ENCODE results near the gene HHAT.
A peak's percentile ranks its signal among the peaks of the same experiment; 100 is the strongest.

The HHAT gene

DNA sequence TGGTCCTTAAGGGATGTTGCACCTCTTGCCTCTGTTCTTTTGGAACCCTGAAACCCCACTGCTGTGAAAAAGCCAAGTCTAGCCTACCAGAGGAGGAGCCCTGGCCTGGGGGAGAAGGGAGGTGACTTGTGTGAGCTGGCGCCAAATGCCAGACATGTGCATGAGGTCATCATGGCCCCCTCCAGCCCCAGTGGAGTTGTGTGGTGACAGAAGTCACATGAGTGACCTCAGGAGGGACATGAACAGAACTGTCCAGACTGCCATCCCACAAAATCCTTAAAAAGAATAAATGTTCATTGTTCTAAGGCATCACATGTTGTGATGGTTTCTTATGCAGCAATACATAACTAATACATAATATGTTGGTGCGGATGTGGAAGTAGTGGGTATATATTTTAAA is 10.8 kb downstream of the HHAT start:
- H3K4me2 ChIP-seq (ENCODE audit: low read depth, low read length, poor library complexity, severe bottlenecking): no peak overlapping the region
- TF ChIP-seq EZH2phosphoT487 (IDR thresholded peaks at IDR 0.05; ENCODE audit: borderline replicate concordance): no peak
- TF ChIP-seq, protein P1, sequence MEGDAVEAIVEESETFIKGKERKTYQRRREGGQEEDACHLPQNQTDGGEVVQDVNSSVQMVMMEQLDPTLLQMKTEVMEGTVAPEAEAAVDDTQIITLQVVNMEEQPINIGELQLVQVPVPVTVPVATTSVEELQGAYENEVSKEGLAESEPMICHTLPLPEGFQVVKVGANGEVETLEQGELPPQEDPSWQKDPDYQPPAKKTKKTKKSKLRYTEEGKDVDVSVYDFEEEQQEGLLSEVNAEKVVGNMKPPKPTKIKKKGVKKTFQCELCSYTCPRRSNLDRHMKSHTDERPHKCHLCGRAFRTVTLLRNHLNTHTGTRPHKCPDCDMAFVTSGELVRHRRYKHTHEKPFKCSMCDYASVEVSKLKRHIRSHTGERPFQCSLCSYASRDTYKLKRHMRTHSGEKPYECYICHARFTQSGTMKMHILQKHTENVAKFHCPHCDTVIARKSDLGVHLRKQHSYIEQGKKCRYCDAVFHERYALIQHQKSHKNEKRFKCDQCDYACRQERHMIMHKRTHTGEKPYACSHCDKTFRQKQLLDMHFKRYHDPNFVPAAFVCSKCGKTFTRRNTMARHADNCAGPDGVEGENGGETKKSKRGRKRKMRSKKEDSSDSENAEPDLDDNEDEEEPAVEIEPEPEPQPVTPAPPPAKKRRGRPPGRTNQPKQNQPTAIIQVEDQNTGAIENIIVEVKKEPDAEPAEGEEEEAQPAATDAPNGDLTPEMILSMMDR (conservative IDR thresholded peaks at IDR 0.05; ENCODE audit: low read length): no peak
- H2AFZ ChIP-seq (ENCODE audit: low read length): no peak overlapping the region
- no peaks in the 10 kb centered on the region for H3K79me2 ChIP-seq (ENCODE audit: insufficient read depth, low read length)
- no peaks in the 10 kb centered on the region for H3K27me3 ChIP-seq (ENCODE audit: insufficient read depth, low read length, poor library complexity, severe bottlenecking)
- H3K9me2 ChIP-seq (replicated peaks; ENCODE audit: low read depth, low read length): no peaks in the 10 kb centered on the region
- no peaks in the 10 kb centered on the region for H3K36me3 ChIP-seq (ENCODE audit: insufficient read depth, low read length)
- peaks cover 49% of the 10 kb centered on the region for H3K4me1 ChIP-seq (ENCODE audit: insufficient read depth, low read length, poor library complexity, severe bottlenecking)
- H3K9me3 ChIP-seq (ENCODE audit: insufficient read depth, low read depth, low read length): no peaks in the 10 kb centered on the region
- H3K4me3 ChIP-seq (ENCODE audit: low read length, poor library complexity, severe bottlenecking): no peak overlapping the region
- H4K20me1 ChIP-seq (ENCODE audit: insufficient read depth, low read length, poor library complexity, severe bottlenecking): no peaks in the 10 kb centered on the region
- no peaks in the 10 kb centered on the region for H3F3A ChIP-seq (ENCODE audit: low read depth)
- no peak overlapping the region for H3K9ac ChIP-seq (ENCODE audit: low read depth, low read length, poor library complexity, severe bottlenecking)

DNA sequence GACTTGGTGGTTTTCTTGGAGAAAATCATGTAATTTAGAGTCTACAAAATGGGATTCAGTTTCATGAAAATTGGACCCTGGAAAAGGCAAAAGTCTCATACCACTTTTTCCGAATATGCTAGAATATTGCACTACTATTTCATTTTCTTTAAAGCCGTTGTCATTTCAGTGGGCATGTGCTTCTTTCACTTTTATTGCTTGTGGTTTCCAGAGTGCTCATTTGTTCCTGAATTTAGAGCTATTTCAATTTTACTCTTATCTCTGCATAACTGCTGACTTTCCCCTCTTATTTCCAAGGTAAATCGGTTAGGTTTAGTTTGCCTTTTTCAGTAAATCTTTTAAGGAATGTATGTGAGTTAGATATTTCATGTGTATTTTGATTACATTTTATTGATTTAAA is 11.6 kb downstream of the HHAT start:
- Histone ChIP-seq H3K27me3 (ENCODE audit: insufficient read depth, low read length, poor library complexity, severe bottlenecking) (no peaks in the 10 kb centered on the region), H3K79me2 (ENCODE audit: insufficient read depth, low read length) (no peaks in the 10 kb centered on the region), H3K9me2 (replicated peaks; ENCODE audit: low read depth, low read length) (no peaks in the 10 kb centered on the region), H3K36me3 (ENCODE audit: insufficient read depth, low read length) (no peaks in the 10 kb centered on the region), H3K4me1 (ENCODE audit: insufficient read depth, low read length, poor library complexity, severe bottlenecking) (peaks cover 49% of the 10 kb centered on the region), H3K9me3 (ENCODE audit: insufficient read depth, low read depth, low read length) (no peaks in the 10 kb centered on the region), H3F3A (ENCODE audit: low read depth) (no peaks in the 10 kb centered on the region), H2AFZ (ENCODE audit: low read length) (no peak overlapping the region), H3K4me3 (ENCODE audit: low read length, poor library complexity, severe bottlenecking) (peak overlapping the region; percentile 47), H3K4me2 (ENCODE audit: low read depth, low read length, poor library complexity, severe bottlenecking) (peak overlapping the region; percentile 65), H4K20me1 (ENCODE audit: insufficient read depth, low read length, poor library complexity, severe bottlenecking) (no peaks in the 10 kb centered on the region), H3K9ac (ENCODE audit: low read depth, low read length, poor library complexity, severe bottlenecking) (no peak overlapping the region)
- no peak for TF ChIP-seq EZH2phosphoT487 (IDR thresholded peaks at IDR 0.05; ENCODE audit: borderline replicate concordance)

- Histone ChIP-seq H3K9me2 (replicated peaks; ENCODE audit: low read depth, low read length) (no peaks in the 10 kb centered on the region), H3K4me1 (ENCODE audit: insufficient read depth, low read length, poor library complexity, severe bottlenecking) (peaks cover 49% of the 10 kb centered on the region), H3K27me3 (ENCODE audit: insufficient read depth, low read length, poor library complexity, severe bottlenecking) (no peaks in the 10 kb centered on the region), H3K4me2 (ENCODE audit: low read depth, low read length, poor library complexity, severe bottlenecking) (peak overlapping the region; percentile 65), H4K20me1 (ENCODE audit: insufficient read depth, low read length, poor library complexity, severe bottlenecking) (no peaks in the 10 kb centered on the region), H3K9ac (ENCODE audit: low read depth, low read length, poor library complexity, severe bottlenecking) (no peak overlapping the region), H3K36me3 (ENCODE audit: insufficient read depth, low read length) (no peaks in the 10 kb centered on the region), H3K79me2 (ENCODE audit: insufficient read depth, low read length) (no peaks in the 10 kb centered on the region), H3K9me3 (ENCODE audit: insufficient read depth, low read depth, low read length) (no peaks in the 10 kb centered on the region), H2AFZ (ENCODE audit: low read length) (no peak overlapping the region), H3F3A (ENCODE audit: low read depth) (no peaks in the 10 kb centered on the region), H3K4me3 (ENCODE audit: low read length, poor library complexity, severe bottlenecking) (peak overlapping the region; percentile 47)
- TF ChIP-seq EZH2phosphoT487 (IDR thresholded peaks at IDR 0.05; ENCODE audit: borderline replicate concordance): no peak
- TF ChIP-seq, protein P1 (conservative IDR thresholded peaks at IDR 0.05; ENCODE audit: low read length): no peak
Observed at GRCh38 chr1:210340841-210341240, 12.1 kb downstream of the HHAT start.

GRCh38 chr1:210342986-210343780 is 14.5 kb downstream of the HHAT start:
- peak overlapping the region; percentile 23 for H3K4me2 ChIP-seq (ENCODE audit: low read depth, low read length, poor library complexity, severe bottlenecking)
- no peaks in the 10 kb centered on the region for H3K36me3 ChIP-seq (ENCODE audit: insufficient read depth, low read length)
- peaks cover 59% of the 10 kb centered on the region for H3K4me1 ChIP-seq (ENCODE audit: insufficient read depth, low read length, poor library complexity, severe bottlenecking)
- no peak overlapping the region for H3K4me3 ChIP-seq (ENCODE audit: low read length, poor library complexity, severe bottlenecking)
- H3F3A ChIP-seq (ENCODE audit: low read depth): no peaks in the 10 kb centered on the region
- no peaks in the 10 kb centered on the region for H4K20me1 ChIP-seq (ENCODE audit: insufficient read depth, low read length, poor library complexity, severe bottlenecking)
- no peak overlapping the region for H2AFZ ChIP-seq (ENCODE audit: low read length)
- no peak overlapping the region for H3K9ac ChIP-seq (ENCODE audit: low read depth, low read length, poor library complexity, severe bottlenecking)
- H3K9me2 ChIP-seq (replicated peaks; ENCODE audit: low read depth, low read length): no peaks in the 10 kb centered on the region
- H3K79me2 ChIP-seq (ENCODE audit: insufficient read depth, low read length): no peaks in the 10 kb centered on the region
- no peak for TF ChIP-seq EZH2phosphoT487 (IDR thresholded peaks at IDR 0.05; ENCODE audit: borderline replicate concordance)
- TF ChIP-seq, protein P1 (conservative IDR thresholded peaks at IDR 0.05; ENCODE audit: low read length): no peak
- H3K27me3 ChIP-seq (ENCODE audit: insufficient read depth, low read length, poor library complexity, severe bottlenecking): no peaks in the 10 kb centered on the region
- no peaks in the 10 kb centered on the region for H3K9me3 ChIP-seq (ENCODE audit: insufficient read depth, low read depth, low read length)

All from Loucy (cell line).